HEK293T (cell line): ENCODE results near the gene IPO5.

Experiments used
- BHLHE40 ChIP-seq: fragments of 450-650 bp; IDR thresholded peaks from 2 replicates; pipeline ENCODE4 v1.6.1; 2016; ENCODE audit warnings: mild to moderate bottlenecking, moderate library complexity, borderline replicate concordance
- CTBP1 ChIP-seq: fragments of 450-650 bp; IDR thresholded peaks from 2 replicates; pipeline ENCODE4 v1.6.1; 2016; ENCODE audit warnings: borderline replicate concordance
- ELF4 ChIP-seq: fragments of 450-650 bp; IDR thresholded peaks from 2 replicates; pipeline ENCODE4 v1.6.1; 2017; ENCODE audit warnings: antibody characterized with exemption
- FOXK2 ChIP-seq: fragments of 450-650 bp; IDR thresholded peaks from 2 replicates; pipeline ENCODE4 v1.6.1; 2016; ENCODE audit warnings: mild to moderate bottlenecking
- FOXM1 ChIP-seq: fragments of 450-650 bp; IDR thresholded peaks from 2 replicates; pipeline ENCODE4 v1.6.1; 2017; ENCODE audit warnings: mild to moderate bottlenecking, borderline replicate concordance
- HDGF ChIP-seq: fragments of 450-650 bp; IDR thresholded peaks from 2 replicates; pipeline ENCODE4 v1.6.1; 2017; ENCODE audit warnings: antibody characterized with exemption, borderline replicate concordance
- L3MBTL2 ChIP-seq: fragments of 450-650 bp; conservative IDR thresholded peaks from 2 replicates; pipeline ENCODE4 v1.6.1; 2016; ENCODE audit warnings: mild to moderate bottlenecking
- NFRKB ChIP-seq: fragments of 450-650 bp; IDR thresholded peaks from 2 replicates; pipeline ENCODE4 v1.6.1; 2016; ENCODE audit warnings: mild to moderate bottlenecking, moderate library complexity
- SP1 ChIP-seq: fragments of 450-650 bp; IDR thresholded peaks from 2 replicates; pipeline ENCODE4 v1.6.1; 2017
- TARDBP ChIP-seq: fragments of 450-650 bp; IDR thresholded peaks from 2 replicates; pipeline ENCODE4 v1.6.1; 2016
- ZNF384 ChIP-seq: fragments of 450-650 bp; IDR thresholded peaks from 2 replicates; pipeline ENCODE4 v1.6.1; 2016
- TF ChIP-seq, protein P1 (sequence below): fragments of 450-650 bp; IDR thresholded peaks from 2 replicates; pipeline ENCODE4 v1.6.1; 2016

DNA sequence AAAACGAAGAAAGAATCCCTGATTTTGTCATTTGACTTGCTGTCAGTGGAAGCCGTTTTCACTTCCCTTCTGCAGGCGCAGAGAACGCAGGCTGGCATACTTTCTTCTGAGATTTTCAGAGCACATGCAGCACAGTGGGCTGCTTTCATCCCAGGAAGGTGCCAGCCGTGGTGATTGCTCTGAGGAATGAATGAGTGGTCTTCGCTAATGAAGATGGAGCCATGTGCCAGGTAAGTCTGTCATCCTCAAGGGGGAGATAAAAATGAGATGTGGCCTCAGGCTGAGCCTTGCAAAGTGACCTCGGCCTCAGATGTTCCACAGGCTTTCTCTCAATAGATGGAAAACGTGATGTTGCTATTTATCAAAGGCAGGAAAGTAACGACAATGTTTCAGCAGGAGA is 94.8 kb downstream of the IPO5 start:
- TF ChIP-seq NFRKB, result no peak
- TF ChIP-seq TARDBP, result no peak
- TF ChIP-seq L3MBTL2, result no peak
- no peak for TF ChIP-seq SP1
- no peak for TF ChIP-seq ELF4
- TF ChIP-seq, protein P1, sequence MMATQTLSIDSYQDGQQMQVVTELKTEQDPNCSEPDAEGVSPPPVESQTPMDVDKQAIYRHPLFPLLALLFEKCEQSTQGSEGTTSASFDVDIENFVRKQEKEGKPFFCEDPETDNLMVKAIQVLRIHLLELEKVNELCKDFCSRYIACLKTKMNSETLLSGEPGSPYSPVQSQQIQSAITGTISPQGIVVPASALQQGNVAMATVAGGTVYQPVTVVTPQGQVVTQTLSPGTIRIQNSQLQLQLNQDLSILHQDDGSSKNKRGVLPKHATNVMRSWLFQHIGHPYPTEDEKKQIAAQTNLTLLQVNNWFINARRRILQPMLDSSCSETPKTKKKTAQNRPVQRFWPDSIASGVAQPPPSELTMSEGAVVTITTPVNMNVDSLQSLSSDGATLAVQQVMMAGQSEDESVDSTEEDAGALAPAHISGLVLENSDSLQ, result no peak
- TF ChIP-seq FOXK2, result no peak
- TF ChIP-seq CTBP1, result no peak
- no peak for TF ChIP-seq ZNF384
- no peak for TF ChIP-seq BHLHE40
- TF ChIP-seq HDGF, result no peak
- no peak for TF ChIP-seq FOXM1
